ENCODE data around the gene CFAP46. TPM values are rescaled to one million over a fixed set of nuclear protein-coding genes. Genes with fewer than 3 reads are reported as not detected.

The CFAP46 gene
- total and polyA plus RNA-seq, 4 donors: 3.1 to 18.8 (median 7.1) TPM

GRCh38 chr10:132913559-132914115, 28.7 kb downstream of the CFAP46 start:
- 80 to 81% methylated on average over 25 to 26 of the region's 26 CpGs for WGBS, 2 donors
- TF ChIP-seq CTCF (IDR thresholded peaks at IDR 0.05; ENCODE audit: control extremely low read depth, extremely low read depth): no peak
- ATAC-seq (ENCODE audit: insufficient read depth, low FRiP score) (no peak), DNase-seq (no peak)
- no peak overlapping the region for H3K27ac ChIP-seq (ENCODE audit: low read depth in 1 of 2, low read length in 1 of 2)
- no peaks in the 10 kb centered on the region for H3K27me3 ChIP-seq (ENCODE audit: control insufficient read depth in 3 of 3, insufficient read depth in 3 of 3, low read length in 2 of 3)
- H3K36me3 ChIP-seq (ENCODE audit: control insufficient read depth in 4 of 4, insufficient read depth in 4 of 4, low read length in 4 of 4): no peaks in the 10 kb centered on the region
- no peak overlapping the region for H3K9ac ChIP-seq (ENCODE audit: insufficient read depth in 1 of 2, low read length in 2 of 2)
- no peak overlapping the region for H3K4me3 ChIP-seq
- no peaks in the 10 kb centered on the region for H3K9me3 ChIP-seq (ENCODE audit: control insufficient read depth in 4 of 4, insufficient read depth in 3 of 4, low read length in 3 of 4)
- H3K4me1 ChIP-seq (ENCODE audit: control insufficient read depth in 5 of 5, insufficient read depth in 5 of 5, low read length in 5 of 5): no peaks in the 10 kb centered on the region

GRCh38 chr10:132912713-132913558, 29.4 kb downstream of the CFAP46 start:
- peak in 2 of 3 donors; percentile 16 to 40 for DNase-seq
- Histone ChIP-seq H3K27me3 (ENCODE audit: control insufficient read depth in 3 of 3, insufficient read depth in 3 of 3, low read length in 2 of 3) (no peaks in the 10 kb centered on the region), H3K4me1 (ENCODE audit: control insufficient read depth in 5 of 5, insufficient read depth in 5 of 5, low read length in 5 of 5) (no peaks in the 10 kb centered on the region), H3K9ac (ENCODE audit: insufficient read depth in 1 of 2, low read length in 2 of 2) (no peak overlapping the region), H3K27ac (ENCODE audit: low read depth in 1 of 2, low read length in 1 of 2) (no peak overlapping the region), H3K4me3 (no peak overlapping the region), H3K9me3 (ENCODE audit: control insufficient read depth in 4 of 4, insufficient read depth in 3 of 4, low read length in 3 of 4) (no peaks in the 10 kb centered on the region), H3K36me3 (ENCODE audit: control insufficient read depth in 4 of 4, insufficient read depth in 4 of 4, low read length in 4 of 4) (no peaks in the 10 kb centered on the region)
- TF ChIP-seq CTCF (IDR thresholded peaks at IDR 0.05; ENCODE audit: control extremely low read depth, extremely low read depth): no peak
- WGBS, 2 donors: 80 to 84% methylated on average over 46 of the region's 46 CpGs
- ATAC-seq (ENCODE audit: insufficient read depth, low FRiP score): no peak

- DNase-seq: no peak
- H3K4me1 ChIP-seq (ENCODE audit: control insufficient read depth in 5 of 5, insufficient read depth in 5 of 5, low read length in 5 of 5): no peaks in the 10 kb centered on the region
- no peak for ATAC-seq (ENCODE audit: insufficient read depth, low FRiP score)
- no peak overlapping the region for H3K9ac ChIP-seq (ENCODE audit: insufficient read depth in 1 of 2, low read length in 2 of 2)
- H3K36me3 ChIP-seq (ENCODE audit: control insufficient read depth in 4 of 4, insufficient read depth in 4 of 4, low read length in 4 of 4): no peaks in the 10 kb centered on the region
- H3K27ac ChIP-seq (ENCODE audit: low read depth in 1 of 2, low read length in 1 of 2): no peak overlapping the region
- no peak overlapping the region for H3K4me3 ChIP-seq
- WGBS, 2 donors: 85 to 94% methylated on average over 7 of the region's 7 CpGs
- no peaks in the 10 kb centered on the region for H3K9me3 ChIP-seq (ENCODE audit: control insufficient read depth in 4 of 4, insufficient read depth in 3 of 4, low read length in 3 of 4)
- TF ChIP-seq CTCF (IDR thresholded peaks at IDR 0.05; ENCODE audit: control extremely low read depth, extremely low read depth): no peak
- H3K27me3 ChIP-seq (ENCODE audit: control insufficient read depth in 3 of 3, insufficient read depth in 3 of 3, low read length in 2 of 3): no peaks in the 10 kb centered on the region
These were observed 30.1 kb downstream of the CFAP46 start for GRCh38 chr10:132912225-132912712.

Measured in lung (tissue), 12 donors.